Measurements from ENCODE around the gene BCAS3. TPM values are rescaled to one million over a fixed set of nuclear protein-coding genes. Genes with fewer than 3 reads are reported as not detected.

Gene BCAS3
- polyA plus RNA-seq, 3 donors = 10.3 to 19.1 (median 14.7) TPM

DNA sequence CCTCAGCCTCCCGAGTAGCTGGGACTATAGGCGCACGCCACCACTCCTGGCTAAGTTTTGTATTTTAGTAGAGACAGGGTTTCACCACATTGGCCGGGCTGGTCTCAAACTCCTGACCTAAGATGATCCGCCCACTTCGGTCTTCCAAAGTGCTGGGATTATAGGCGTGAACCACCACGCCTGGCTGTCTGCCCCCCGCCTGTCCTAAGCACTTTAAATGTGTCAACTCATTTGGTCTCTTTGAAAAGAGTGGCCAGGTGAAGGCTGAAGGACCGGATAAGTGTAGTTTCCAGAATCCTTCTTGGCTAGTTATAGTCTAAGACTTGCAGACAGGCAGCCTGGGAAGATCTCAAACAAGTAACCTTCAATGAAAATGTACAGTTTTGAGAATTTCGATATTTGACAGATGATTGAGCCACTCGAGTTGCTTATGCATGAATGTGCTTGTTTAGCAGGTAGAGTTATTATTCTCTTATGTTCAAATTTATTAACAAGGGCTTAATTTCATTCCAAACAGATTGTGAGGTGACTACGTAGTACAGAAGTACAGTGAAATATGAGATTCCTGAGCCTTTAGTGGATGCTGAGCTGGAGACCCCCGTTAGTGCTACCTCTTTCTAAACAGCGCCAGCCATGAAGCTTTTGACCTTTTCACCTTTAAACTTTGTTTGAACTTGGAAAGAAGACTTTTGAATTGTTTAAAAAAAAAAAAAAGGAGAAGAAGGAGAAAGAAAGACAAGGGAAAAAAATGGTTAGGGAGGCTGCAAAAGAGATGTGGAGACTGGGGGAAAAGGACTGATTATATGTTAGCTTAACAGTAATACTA is 557.6 kb downstream of the BCAS3 start:
- H3K9me3 ChIP-seq (replicated peaks in 1 of 2; ENCODE audit: control insufficient read depth in 1 of 2, insufficient read depth in 1 of 2, low read length in 2 of 2) = peaks cover 0 to 3% of the 10 kb centered on the region in 2 donors
- Mint-ChIP-seq H3K27ac (no peak overlapping the region), H3K36me3 (no peaks in the 10 kb centered on the region), H3K4me3 (no peak overlapping the region), H3K9me3 (peaks cover 0 to 8% (median 2%) of the 10 kb centered on the region in 7 donors), H3K4me1 (peaks cover 11% of the 10 kb centered on the region), H3K27me3 (ENCODE audit: low read depth in 3 of 3) (peaks cover 0 to 5% (median 2%) of the 10 kb centered on the region in 3 donors)
- H3K4me3 ChIP-seq (replicated peaks in 1 of 3; ENCODE audit: low read depth in 2 of 3, low read length in 3 of 3) = no peak overlapping the region
- no peak for DNase-seq
- TF ChIP-seq CTCF (IDR thresholded peaks at IDR 0.05) = no peak
- H3K27me3 ChIP-seq (ENCODE audit: control insufficient read depth in 2 of 2, insufficient read depth in 2 of 2, low read length in 2 of 2) = no peaks in the 10 kb centered on the region
- H3K4me1 ChIP-seq (ENCODE audit: control insufficient read depth in 1 of 2, insufficient read depth in 2 of 2, low read length in 2 of 2) = peaks cover 5 to 10% of the 10 kb centered on the region in 2 donors
- H3K79me2 ChIP-seq (ENCODE audit: insufficient read depth, low read length) = no peaks in the 10 kb centered on the region
- WGBS (ENCODE audit: insufficient coverage) = 85% methylated on average over 9 of the region's 15 CpGs
- H3K36me3 ChIP-seq (replicated peaks in 1 of 2; ENCODE audit: control insufficient read depth in 1 of 2, insufficient read depth in 2 of 2, low read length in 2 of 2) = no peaks in the 10 kb centered on the region
- H3K27ac ChIP-seq (ENCODE audit: low read depth in 1 of 2, low read length in 2 of 2) = no peak overlapping the region
- intact Hi-C loops (cut with micrococcal nuclease) = no loop called here
- H2AFZ ChIP-seq (ENCODE audit: insufficient read depth, low read depth, low read length, poor library complexity, severe bottlenecking) = no peak overlapping the region
- no peak overlapping the region for H3K9ac ChIP-seq (ENCODE audit: insufficient read depth, low read length, poor library complexity, severe bottlenecking)
- no peak overlapping the region for H3K4me2 ChIP-seq (replicated peaks; ENCODE audit: extremely low read depth, low read length, poor library complexity, severe bottlenecking)
- H4K20me1 ChIP-seq (ENCODE audit: insufficient read depth, low read length) = no peaks in the 10 kb centered on the region

GRCh38 chr17:61235827-61236197 is 558.2 kb downstream of the BCAS3 start:
- Histone ChIP-seq H3K9ac (ENCODE audit: insufficient read depth, low read length, poor library complexity, severe bottlenecking) (no peak overlapping the region), H3K4me2 (replicated peaks; ENCODE audit: extremely low read depth, low read length, poor library complexity, severe bottlenecking) (no peak overlapping the region), H3K79me2 (ENCODE audit: insufficient read depth, low read length) (no peaks in the 10 kb centered on the region), H4K20me1 (ENCODE audit: insufficient read depth, low read length) (no peaks in the 10 kb centered on the region), H3K27me3 (ENCODE audit: control insufficient read depth in 2 of 2, insufficient read depth in 2 of 2, low read length in 2 of 2) (no peaks in the 10 kb centered on the region), H3K9me3 (replicated peaks in 1 of 2; ENCODE audit: control insufficient read depth in 1 of 2, insufficient read depth in 1 of 2, low read length in 2 of 2) (peaks cover 0 to 3% of the 10 kb centered on the region in 2 donors), H3K27ac (ENCODE audit: low read depth in 1 of 2, low read length in 2 of 2) (no peak overlapping the region), H3K4me1 (ENCODE audit: control insufficient read depth in 1 of 2, insufficient read depth in 2 of 2, low read length in 2 of 2) (peaks cover 5 to 10% of the 10 kb centered on the region in 2 donors), H3K36me3 (replicated peaks in 1 of 2; ENCODE audit: control insufficient read depth in 1 of 2, insufficient read depth in 2 of 2, low read length in 2 of 2) (no peaks in the 10 kb centered on the region), H3K4me3 (replicated peaks in 1 of 3; ENCODE audit: low read depth in 2 of 3, low read length in 3 of 3) (no peak overlapping the region), H2AFZ (ENCODE audit: insufficient read depth, low read depth, low read length, poor library complexity, severe bottlenecking) (no peak overlapping the region)
- 100% methylated on average over 3 of the region's 5 CpGs for WGBS (ENCODE audit: insufficient coverage)
- H3K27me3 Mint-ChIP-seq (ENCODE audit: low read depth in 3 of 3) = peaks cover 0 to 5% (median 2%) of the 10 kb centered on the region in 3 donors
- H3K9me3 Mint-ChIP-seq = peaks cover 0 to 8% (median 2%) of the 10 kb centered on the region in 7 donors
- no peak for DNase-seq
- H3K27ac Mint-ChIP-seq = no peak overlapping the region
- H3K4me1 Mint-ChIP-seq = peaks cover 11% of the 10 kb centered on the region
- TF ChIP-seq CTCF (IDR thresholded peaks at IDR 0.05) = no peak
- H3K4me3 Mint-ChIP-seq = no peak overlapping the region
- H3K36me3 Mint-ChIP-seq = no peaks in the 10 kb centered on the region
- intact Hi-C loops (cut with micrococcal nuclease) = no loop called here

Data from CD14-positive monocyte (primary cell).